HEK293T (cell line): Measurements from ENCODE around the gene SVOP.

Experiments
- ARNT ChIP-seq: fragments of 450-650 bp; IDR thresholded peaks from 2 replicates; pipeline ENCODE4 v1.6.1; 2017; ENCODE audit warnings: mild to moderate bottlenecking
- BHLHE40 ChIP-seq: fragments of 450-650 bp; IDR thresholded peaks from 2 replicates; pipeline ENCODE4 v1.6.1; 2016; ENCODE audit warnings: mild to moderate bottlenecking, moderate library complexity, borderline replicate concordance
- CTBP1 ChIP-seq: fragments of 450-650 bp; IDR thresholded peaks from 2 replicates; pipeline ENCODE4 v1.6.1; 2016; ENCODE audit warnings: borderline replicate concordance
- FOXK2 ChIP-seq: fragments of 450-650 bp; IDR thresholded peaks from 2 replicates; pipeline ENCODE4 v1.6.1; 2016; ENCODE audit warnings: mild to moderate bottlenecking
- FOXM1 ChIP-seq: fragments of 450-650 bp; IDR thresholded peaks from 2 replicates; pipeline ENCODE4 v1.6.1; 2017; ENCODE audit warnings: mild to moderate bottlenecking, borderline replicate concordance
- SP1 ChIP-seq: fragments of 450-650 bp; IDR thresholded peaks from 2 replicates; pipeline ENCODE4 v1.6.1; 2017
- SUZ12 ChIP-seq: fragments of 450-650 bp; IDR thresholded peaks from 2 replicates; pipeline ENCODE4 v1.6.1; 2016; ENCODE audit warnings: mild to moderate bottlenecking
- TARDBP ChIP-seq: fragments of 450-650 bp; IDR thresholded peaks from 2 replicates; pipeline ENCODE4 v1.6.1; 2016

GRCh38 chr12:108922918-108923317, 98.0 kb downstream of the SVOP start:
- TF ChIP-seq TARDBP: no peak
- TF ChIP-seq FOXM1: no peak
- no peak for TF ChIP-seq CTBP1
- TF ChIP-seq SP1: no peak
- no peak for TF ChIP-seq SUZ12
- TF ChIP-seq BHLHE40: no peak
- no peak for TF ChIP-seq FOXK2
- TF ChIP-seq ARNT: no peak
